Stimulated activated CD8-positive, alpha-beta memory T cell treated with anti-CD3 and anti-CD28 coated beads, Interleukin-7, amount 100 ng/mL, for 4 hours (primary cell): ENCODE measurements around the gene TCTN3.
"Not testable (repeated sequence)": the region's sequence is repeated elsewhere in the genome, so short reads cannot be mapped to it uniquely, and the experiment has no call there.

ENCODE experiments used
- DNase-seq, 2 donors: peaks; one replicate each; pipeline ENCODE4 v3.0.0-alpha.2; 2020; ENCODE audit warnings: low read depth in 2 of 2

The TCTN3 gene

GRCh38 chr10:95688648-95689047 lies 5.1 kb downstream of the TCTN3 start:
- DNase-seq = no peak

- no peak for DNase-seq
Observed at GRCh38 chr10:95683966-95684365, 9.8 kb downstream of the TCTN3 start.

GRCh38 chr10:95675403-95676116 lies 18.2 kb downstream of the TCTN3 start:
- DNase-seq = no peak

GRCh38 chr10:95674643-95675042 lies 19.1 kb downstream of the TCTN3 start:
- no peak for DNase-seq

GRCh38 chr10:95672641-95673040 lies 21.1 kb downstream of the TCTN3 start:
- not testable (repeated sequence) for DNase-seq

- DNase-seq = no peak
Observed at GRCh38 chr10:95664543-95664942, 29.2 kb downstream of the TCTN3 start.

- DNase-seq = no peak
Observed at GRCh38 chr10:95663496-95663895, 30.2 kb downstream of the TCTN3 start.

GRCh38 chr10:95661818-95662217 lies 31.9 kb downstream of the TCTN3 start:
- no peak for DNase-seq

GRCh38 chr10:95660283-95660682 lies 33.4 kb downstream of the TCTN3 start:
- DNase-seq = no peak

GRCh38 chr10:95657250-95657649 lies 36.5 kb downstream of the TCTN3 start:
- no peak for DNase-seq

GRCh38 chr10:95656291-95657164 lies 37.2 kb downstream of the TCTN3 start, which contains the start of gene ALDH18A1:
Gene ALDH18A1, minus strand, starts transcription at chr10:95656711. Its CDS starts 3,334 bp downstream, at chr10:95653377.
- peak; percentile 90 to 91 for DNase-seq

- DNase-seq = no peak
Observed at GRCh38 chr10:95655571-95656290, 38.0 kb downstream of the TCTN3 start.

GRCh38 chr10:95653895-95654294 lies 39.8 kb downstream of the TCTN3 start:
- no peak for DNase-seq

GRCh38 chr10:95651346-95652060 lies 42.2 kb downstream of the TCTN3 start:
- DNase-seq = no peak

GRCh38 chr10:95650232-95650631 lies 43.5 kb downstream of the TCTN3 start:
- DNase-seq = no peak

GRCh38 chr10:95648138-95648537 lies 45.6 kb downstream of the TCTN3 start:
- no peak for DNase-seq

- no peak for DNase-seq
Observed at GRCh38 chr10:95646160-95646559, 47.6 kb downstream of the TCTN3 start.

GRCh38 chr10:95644901-95645300 lies 48.8 kb downstream of the TCTN3 start:
- DNase-seq = no peak

GRCh38 chr10:95640891-95641315 lies 52.8 kb downstream of the TCTN3 start:
- no peak for DNase-seq

GRCh38 chr10:95637911-95638310 lies 55.8 kb downstream of the TCTN3 start:
- no peak for DNase-seq

GRCh38 chr10:95637140-95637539 lies 56.6 kb downstream of the TCTN3 start:
- no peak for DNase-seq

- no peak for DNase-seq
Observed at GRCh38 chr10:95635319-95635733, 58.4 kb downstream of the TCTN3 start.
